OCI-LY7 (cell line): Measurements from ENCODE around the gene CREB5. TPM values are rescaled to one million over a fixed set of nuclear protein-coding genes. Genes with fewer than 3 reads are reported as not detected.

ENCODE experiments used
- BruUV-seq: library from RNA; stranded (reverse); fragments of 400-500 nt; replicated peaks from 2 replicates; lab custom pipeline; 2021; lab: Mats Ljungman, UMichigan
- CTCF ChIA-PET: fragments of 300-600 bp; sonication (Branson Sonifier 250); formaldehyde crosslinking; loops from one replicate; lab custom pipeline; 2022; ENCODE audit warnings: antibody characterized with exemption; ENCODE audit not compliant: unreplicated experiment; lab: Charles Lee
- POLR2A ChIA-PET: fragments of 300-600 bp; sonication (Branson Sonifier 250); formaldehyde crosslinking; loops from one replicate; lab custom pipeline; 2022; ENCODE audit warnings: antibody characterized with exemption; lab: Charles Lee
- DNase-seq: peaks from one replicate; pipeline ENCODE4 v3.0.0-alpha.2; 2015; ENCODE audit warnings: low spot score
- H2AFZ ChIP-seq: fragments of 200-600 bp; sonication (generic), shearing (Covaris generic); 2 replicates; pipeline ENCODE4 v1.6.1; 2014; ENCODE audit warnings: mild to moderate bottlenecking, antibody characterized with exemption, low read length, moderate library complexity
- H3K27ac ChIP-seq: fragments of 200-600 bp; sonication (generic); 2 replicates; pipeline ENCODE4 v1.5.1; 2014; ENCODE audit warnings: mixed run types, low read depth, mild to moderate bottlenecking, moderate library complexity, low read length, inconsistent platforms; ENCODE audit not compliant: poor library complexity, severe bottlenecking
- H3K36me3 ChIP-seq: fragments of 200-600 bp; sonication (generic); 2 replicates; pipeline ENCODE4 v1.6.1; 2014; ENCODE audit warnings: mild to moderate bottlenecking, antibody characterized with exemption, low read length, moderate library complexity, mixed read lengths; ENCODE audit not compliant: insufficient read depth
- H3K4me1 ChIP-seq: fragments of 200-600 bp; sonication (generic); 2 replicates; pipeline ENCODE4 v1.5.1; 2014; ENCODE audit warnings: mild to moderate bottlenecking, low read length; ENCODE audit not compliant: insufficient read depth, poor library complexity, severe bottlenecking
- H3K4me2 ChIP-seq: fragments of 200-600 bp; sonication (generic); 2 replicates; pipeline ENCODE4 v1.6.1; 2014; ENCODE audit warnings: mild to moderate bottlenecking, low read length
- H3K4me3 ChIP-seq: fragments of 200-600 bp; sonication (generic); 2 replicates; pipeline ENCODE4 v1.5.1; 2014; ENCODE audit warnings: mild to moderate bottlenecking, low read depth, low read length; ENCODE audit not compliant: poor library complexity, severe bottlenecking
- H3K79me2 ChIP-seq: fragments of 200-600 bp; sonication (generic); 2 replicates; pipeline ENCODE4 v1.6.1; 2016; ENCODE audit warnings: low read depth, mild to moderate bottlenecking, low read length, moderate library complexity, mixed read lengths; ENCODE audit not compliant: insufficient read depth
- H3K9me2 ChIP-seq: fragments of 200-600 bp; sonication (generic); 2 replicates; pipeline ENCODE4 v1.6.1; 2016; ENCODE audit warnings: mild to moderate bottlenecking, low read length, mixed read lengths; ENCODE audit not compliant: insufficient read depth
- H3K9me3 ChIP-seq: fragments of 200-600 bp; sonication (generic); 2 replicates; pipeline ENCODE4 v1.6.1; 2014; ENCODE audit warnings: mild to moderate bottlenecking, mixed run types, low read length, mixed read lengths
- H4K20me1 ChIP-seq: fragments of 200-600 bp; sonication (generic); 2 replicates; pipeline ENCODE4 v1.6.1; 2014; ENCODE audit warnings: mild to moderate bottlenecking, antibody characterized with exemption, low read length, moderate library complexity, mixed read lengths; ENCODE audit not compliant: insufficient read depth
- EZH2phosphoT487 ChIP-seq: fragments of 200-600 bp; sonication (generic); IDR thresholded peaks from 2 replicates; pipeline ENCODE4 v1.6.1; 2018; ENCODE audit warnings: low read depth, borderline replicate concordance, mild to moderate bottlenecking, mixed run types, antibody characterized with exemption, low read length, moderate library complexity, mixed read lengths
- intact Hi-C: fragments of 100-400 bp; cut with micrococcal nuclease; formaldehyde crosslinking; loops from one replicate; pipeline ENCODE4 v1.10.0; 2022; ENCODE audit not compliant: unreplicated experiment
- total RNA-seq, 2 experiments: library from RNA; depleted of rRNA in 1 of 2; stranded (reverse); fragments of >200 nt in 1 of 2; shearing (Covaris generic) in 1 of 2; gene quantifications; 2 replicates each; pipeline ENCODE4 v1.2.3, GENCODE V29; 2014 to 2022
- TF ChIP-seq, protein P1 (sequence below): fragments of 200-600 bp; sonication (generic); conservative IDR thresholded peaks from 2 replicates; pipeline ENCODE4 v1.5.1; 2014; ENCODE audit warnings: mild to moderate bottlenecking, antibody characterized with exemption, low read length, moderate library complexity, mixed read lengths

Gene CREB5
- total RNA-seq, 2 experiments from 2014 or later, result 2.0 to 13.3 TPM

DNA sequence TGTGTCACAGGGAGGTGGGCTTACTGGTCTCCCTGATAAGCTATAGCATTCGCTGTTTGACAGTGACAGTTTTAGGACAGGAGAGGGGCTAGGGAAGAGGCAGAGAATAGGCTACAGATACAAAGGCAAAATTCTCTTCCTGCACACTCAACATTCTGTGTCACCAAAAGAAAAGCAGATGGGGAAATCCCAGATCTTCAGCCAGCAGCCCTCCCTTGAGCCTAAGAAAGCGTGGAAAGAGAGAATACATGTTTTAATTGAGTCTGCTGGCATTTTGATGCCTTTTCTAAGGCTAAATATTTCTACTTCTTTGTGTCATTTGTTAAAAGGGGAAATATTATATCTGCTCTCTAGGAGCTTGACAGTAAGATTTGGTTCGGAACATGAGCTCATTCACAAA is 298.8 kb downstream of the CREB5 start:
- Histone ChIP-seq H3K9me2 (no peaks in the 10 kb centered on the region), H3K36me3 (no peaks in the 10 kb centered on the region), H3K79me2 (no peaks in the 10 kb centered on the region), H3K4me1 (no peaks in the 10 kb centered on the region), H3K4me2 (no peak overlapping the region), H3K4me3 (no peak overlapping the region), H3K27ac (no peak overlapping the region), H3K9me3 (no peaks in the 10 kb centered on the region), H4K20me1 (no peaks in the 10 kb centered on the region; the same call in 1 of the 2 replicates), H2AFZ (no peak overlapping the region)
- ChIA-PET POLR2A (interaction anchor here (0.5 to 1.3 kb wide), 4 partner anchors 10 to 1693 kb away, joined by 3 to 6 read pairs (median 3); no protein-coding TSS in a partner anchor), CTCF (no interaction called here)
- intact Hi-C loops, result no loop called here
- DNase-seq, result no peak
- TF ChIP-seq, protein P1, sequence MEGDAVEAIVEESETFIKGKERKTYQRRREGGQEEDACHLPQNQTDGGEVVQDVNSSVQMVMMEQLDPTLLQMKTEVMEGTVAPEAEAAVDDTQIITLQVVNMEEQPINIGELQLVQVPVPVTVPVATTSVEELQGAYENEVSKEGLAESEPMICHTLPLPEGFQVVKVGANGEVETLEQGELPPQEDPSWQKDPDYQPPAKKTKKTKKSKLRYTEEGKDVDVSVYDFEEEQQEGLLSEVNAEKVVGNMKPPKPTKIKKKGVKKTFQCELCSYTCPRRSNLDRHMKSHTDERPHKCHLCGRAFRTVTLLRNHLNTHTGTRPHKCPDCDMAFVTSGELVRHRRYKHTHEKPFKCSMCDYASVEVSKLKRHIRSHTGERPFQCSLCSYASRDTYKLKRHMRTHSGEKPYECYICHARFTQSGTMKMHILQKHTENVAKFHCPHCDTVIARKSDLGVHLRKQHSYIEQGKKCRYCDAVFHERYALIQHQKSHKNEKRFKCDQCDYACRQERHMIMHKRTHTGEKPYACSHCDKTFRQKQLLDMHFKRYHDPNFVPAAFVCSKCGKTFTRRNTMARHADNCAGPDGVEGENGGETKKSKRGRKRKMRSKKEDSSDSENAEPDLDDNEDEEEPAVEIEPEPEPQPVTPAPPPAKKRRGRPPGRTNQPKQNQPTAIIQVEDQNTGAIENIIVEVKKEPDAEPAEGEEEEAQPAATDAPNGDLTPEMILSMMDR, result no peak
- no peak for TF ChIP-seq EZH2phosphoT487
- BruUV-seq, result no TSS peak

DNA sequence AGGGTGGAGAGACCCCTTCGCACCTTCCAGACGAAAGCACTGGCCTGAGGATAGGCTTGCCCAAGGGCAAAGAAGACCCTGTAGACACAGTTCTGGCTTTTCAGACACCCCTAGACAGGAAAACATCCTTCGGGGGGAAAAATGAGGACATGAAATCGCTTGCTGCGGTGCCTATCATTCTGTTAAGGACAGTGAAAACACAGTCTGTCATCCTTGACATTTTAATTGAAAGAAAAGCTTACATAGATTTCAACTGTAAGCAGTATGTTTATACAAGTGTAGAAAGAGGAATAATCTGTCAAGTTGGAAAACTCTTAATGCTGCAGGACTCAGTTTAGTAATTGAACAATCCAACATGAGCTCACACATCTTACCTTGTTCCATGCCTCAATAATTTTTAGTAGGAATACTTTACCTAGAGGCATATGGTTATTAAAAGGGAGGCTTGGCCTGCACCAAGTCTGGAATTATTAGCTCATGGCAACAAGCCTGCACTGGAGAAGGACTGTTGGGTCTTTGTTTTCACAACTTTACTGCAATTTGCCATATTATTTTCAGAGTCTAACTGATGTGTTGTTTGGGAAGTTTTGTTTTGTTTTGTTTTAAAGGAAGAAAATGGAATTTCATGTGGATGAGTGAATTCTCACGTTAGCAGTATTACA is 302.3 kb downstream of the CREB5 start:
- H4K20me1 ChIP-seq, result no peaks in the 10 kb centered on the region; the same call in 1 of the 2 replicates
- no peaks in the 10 kb centered on the region for H3K36me3 ChIP-seq
- H3K4me3 ChIP-seq, result no peak overlapping the region
- H3K9me2 ChIP-seq, result no peaks in the 10 kb centered on the region
- ChIA-PET POLR2A (no interaction called here), CTCF (no interaction called here)
- TF ChIP-seq, protein P1, result no peak
- TF ChIP-seq EZH2phosphoT487, result no peak
- no peak overlapping the region for H2AFZ ChIP-seq
- intact Hi-C loops, result no loop called here
- no peaks in the 10 kb centered on the region for H3K9me3 ChIP-seq
- no peak overlapping the region for H3K4me2 ChIP-seq
- no peaks in the 10 kb centered on the region for H3K79me2 ChIP-seq
- H3K4me1 ChIP-seq, result no peaks in the 10 kb centered on the region
- BruUV-seq, result no TSS peak
- H3K27ac ChIP-seq, result no peak overlapping the region
- DNase-seq, result no peak

DNA sequence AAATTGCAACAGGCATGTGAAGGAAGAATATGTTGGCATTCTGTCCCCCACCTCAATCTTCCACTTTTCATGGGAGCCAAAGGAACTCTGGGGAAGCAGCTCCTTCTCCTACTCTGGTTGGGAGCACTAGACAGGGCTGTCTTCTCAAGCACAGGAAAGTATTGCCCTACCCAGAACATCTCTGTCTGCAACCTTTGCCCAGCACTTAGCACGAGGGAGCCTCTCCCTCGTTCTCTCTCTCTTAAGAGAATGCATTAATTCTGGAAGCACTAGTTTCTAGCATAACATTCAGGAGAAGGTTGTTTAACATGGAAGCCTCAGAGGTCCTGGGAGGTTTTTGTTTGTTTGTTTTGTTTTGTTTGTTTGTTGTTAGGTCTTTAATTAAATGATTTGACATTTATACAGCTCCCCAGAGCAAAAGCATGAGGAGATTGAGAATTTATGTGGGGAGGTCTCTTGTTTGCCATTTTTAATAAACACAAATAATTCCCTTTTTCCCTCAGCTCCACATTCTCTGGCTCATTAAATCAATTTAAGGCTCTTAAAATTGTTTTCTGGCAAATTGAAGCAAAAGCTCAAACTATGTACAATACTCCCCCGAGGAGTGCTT is 305.2 kb downstream of the CREB5 start:
- POLR2A ChIA-PET, result interaction anchor here (0.6 to 0.8 kb wide), 6 partner anchors 11 to 340 kb away, joined by 3 to 5 read pairs (median 4); no protein-coding TSS in a partner anchor
- H3K9me2 ChIP-seq, result no peaks in the 10 kb centered on the region
- H3K4me3 ChIP-seq, result no peak overlapping the region
- H4K20me1 ChIP-seq, result no peaks in the 10 kb centered on the region; the same call in 1 of the 2 replicates
- no peaks in the 10 kb centered on the region for H3K79me2 ChIP-seq
- no peaks in the 10 kb centered on the region for H3K9me3 ChIP-seq
- no peak overlapping the region for H3K4me2 ChIP-seq
- intact Hi-C loops, result no loop called here
- BruUV-seq, result no TSS peak
- no peak for DNase-seq
- H3K27ac ChIP-seq, result no peak overlapping the region
- CTCF ChIA-PET, result no interaction called here
- H3K4me1 ChIP-seq, result no peaks in the 10 kb centered on the region
- no peak overlapping the region for H2AFZ ChIP-seq
- TF ChIP-seq EZH2phosphoT487, result no peak
- TF ChIP-seq, protein P1, result no peak
- no peaks in the 10 kb centered on the region for H3K36me3 ChIP-seq
